Measurements from ENCODE around the gene ERVK3-1. TPM values are rescaled to one million over a fixed set of nuclear protein-coding genes. Genes with fewer than 3 reads are reported as not detected.

The ERVK3-1 gene
- total RNA-seq, 4 donors from 2014 or later: 27.1 to 38.2 (median 32.4) TPM

DNA sequence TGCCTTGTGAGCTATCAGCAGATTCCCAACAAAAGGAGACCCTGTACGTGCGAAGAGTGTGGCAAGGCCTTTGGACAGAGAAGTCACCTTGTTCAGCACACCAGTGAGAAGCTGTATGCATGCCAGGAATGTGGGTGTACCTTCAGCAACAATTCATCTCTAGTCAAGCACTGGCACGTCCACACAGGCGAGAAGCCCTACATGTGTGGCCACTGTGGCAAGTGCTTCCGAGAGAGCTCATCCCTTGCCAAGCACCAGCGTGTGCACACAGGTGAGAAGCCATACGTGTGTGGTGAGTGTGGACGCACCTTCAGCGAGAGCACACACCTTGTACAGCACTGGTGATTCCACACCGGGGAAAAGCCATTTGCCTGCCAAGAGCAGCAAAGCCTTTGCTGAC, 14.1 kb downstream of the ERVK3-1 start:
- Histone ChIP-seq H3K27ac (no peak overlapping the region), H3K4me1 (no peaks in the 10 kb centered on the region), H3K9me3 (no peaks in the 10 kb centered on the region), H3K4me3 (no peak overlapping the region), H3K36me3 (peaks cover 3 to 21% of the 10 kb centered on the region in 2 donors), H3K27me3 (no peaks in the 10 kb centered on the region)
- ATAC-seq (no peak), DNase-seq (no peak)
- TF ChIP-seq, protein P1, sequence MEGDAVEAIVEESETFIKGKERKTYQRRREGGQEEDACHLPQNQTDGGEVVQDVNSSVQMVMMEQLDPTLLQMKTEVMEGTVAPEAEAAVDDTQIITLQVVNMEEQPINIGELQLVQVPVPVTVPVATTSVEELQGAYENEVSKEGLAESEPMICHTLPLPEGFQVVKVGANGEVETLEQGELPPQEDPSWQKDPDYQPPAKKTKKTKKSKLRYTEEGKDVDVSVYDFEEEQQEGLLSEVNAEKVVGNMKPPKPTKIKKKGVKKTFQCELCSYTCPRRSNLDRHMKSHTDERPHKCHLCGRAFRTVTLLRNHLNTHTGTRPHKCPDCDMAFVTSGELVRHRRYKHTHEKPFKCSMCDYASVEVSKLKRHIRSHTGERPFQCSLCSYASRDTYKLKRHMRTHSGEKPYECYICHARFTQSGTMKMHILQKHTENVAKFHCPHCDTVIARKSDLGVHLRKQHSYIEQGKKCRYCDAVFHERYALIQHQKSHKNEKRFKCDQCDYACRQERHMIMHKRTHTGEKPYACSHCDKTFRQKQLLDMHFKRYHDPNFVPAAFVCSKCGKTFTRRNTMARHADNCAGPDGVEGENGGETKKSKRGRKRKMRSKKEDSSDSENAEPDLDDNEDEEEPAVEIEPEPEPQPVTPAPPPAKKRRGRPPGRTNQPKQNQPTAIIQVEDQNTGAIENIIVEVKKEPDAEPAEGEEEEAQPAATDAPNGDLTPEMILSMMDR (IDR thresholded peaks at IDR 0.05 in 4 of 5, conservative IDR thresholded peaks at IDR 0.05 in 1 of 5): no peak
- TF ChIP-seq POLR2A (IDR thresholded peaks at IDR 0.05): no peak
- in situ Hi-C loops (cut with MboI; ENCODE audit: low sequenced_read_pairs in 4 of 4) (no loop called here), intact Hi-C loops (cut with DNase I; ENCODE audit: low total_unique reads) (no loop called here)

DNA sequence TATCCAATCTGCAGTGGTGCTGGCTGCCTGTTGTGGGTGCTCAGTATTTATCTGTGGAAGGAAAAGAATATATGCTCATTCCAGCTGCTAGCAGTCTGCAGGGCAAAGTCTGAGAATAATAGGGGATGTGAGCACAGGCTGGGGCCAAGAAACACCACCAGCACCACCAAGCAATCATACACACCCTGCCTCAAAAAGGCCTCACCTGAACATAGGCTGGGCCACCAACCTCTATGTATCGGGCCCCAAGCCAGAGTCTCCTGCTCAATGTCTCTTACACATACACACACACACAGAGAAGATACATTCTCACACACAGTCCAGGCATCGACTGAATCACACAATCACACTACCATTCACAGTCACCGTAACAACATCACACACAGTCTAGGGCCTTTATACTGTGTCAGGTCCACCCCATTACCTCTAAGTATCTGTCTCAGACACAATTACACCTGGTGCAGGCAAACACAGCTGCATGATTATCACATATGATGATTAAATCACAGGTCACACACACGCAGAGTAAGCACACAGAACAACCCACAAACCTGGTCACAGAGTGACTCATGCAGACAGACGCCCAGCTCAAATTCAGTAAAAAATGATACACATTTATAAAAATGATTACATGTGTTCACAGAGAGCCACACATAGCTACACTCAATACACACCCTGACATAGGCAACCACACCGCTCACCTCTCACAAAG, 20.3 kb downstream of the ERVK3-1 start:
- in situ Hi-C loops (cut with MboI; ENCODE audit: low sequenced_read_pairs in 4 of 4): no loop called here
- DNase-seq (no peak), ATAC-seq (no peak)
- no peak overlapping the region for H3K27ac ChIP-seq
- H3K4me1 ChIP-seq: peaks cover 24 to 29% of the 10 kb centered on the region in 2 donors
- H3K4me3 ChIP-seq: peak overlapping the region in 3 of 4 donors; percentile 91 to 95 (median 92)
- H3K27me3 ChIP-seq: no peaks in the 10 kb centered on the region
- intact Hi-C loops (cut with DNase I; ENCODE audit: low total_unique reads): loop anchor here (1.0 to 10.0 kb wide), 4 partner anchors 37 to 798 kb away; partner anchors contain the start of genes ZNF324B, ZNF497, ZNF549 and ZNF606
- TF ChIP-seq, protein P1 (IDR thresholded peaks at IDR 0.05 in 4 of 5, conservative IDR thresholded peaks at IDR 0.05 in 1 of 5): no peak
- no peak for TF ChIP-seq POLR2A (IDR thresholded peaks at IDR 0.05)
- no peaks in the 10 kb centered on the region for H3K36me3 ChIP-seq
- H3K9me3 ChIP-seq: no peaks in the 10 kb centered on the region

DNA sequence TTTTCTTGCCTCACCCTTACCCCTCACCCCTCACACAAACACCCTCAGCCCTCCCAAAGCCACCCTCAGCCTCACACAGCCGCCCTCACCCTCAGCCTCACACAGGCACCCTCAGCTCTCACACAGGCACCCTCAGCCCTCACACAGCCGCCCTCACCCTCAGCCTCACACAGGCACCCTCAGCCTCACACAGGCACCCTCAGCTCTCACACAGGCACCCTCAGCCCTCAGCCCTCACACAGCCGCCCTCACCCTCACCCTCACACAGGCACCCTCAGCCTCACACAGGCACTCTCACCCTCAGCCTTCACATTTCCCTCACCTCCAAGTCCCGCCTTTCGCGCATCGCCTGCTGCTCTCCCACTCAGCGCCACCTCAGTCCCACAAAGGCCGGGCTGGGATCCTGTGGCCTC, 21.3 kb downstream of the ERVK3-1 start:
- in situ Hi-C loops (cut with MboI; ENCODE audit: low sequenced_read_pairs in 4 of 4): no loop called here
- Histone ChIP-seq H3K27me3 (no peaks in the 10 kb centered on the region), H3K4me1 (peaks cover 24 to 29% of the 10 kb centered on the region in 2 donors), H3K27ac (peak overlapping the region; percentile 94 to 99 (median 98)), H3K36me3 (no peaks in the 10 kb centered on the region), H3K4me3 (peak overlapping the region; percentile 91 to 96 (median 94)), H3K9me3 (no peaks in the 10 kb centered on the region)
- DNase-seq: no peak
- TF ChIP-seq, protein P1 (IDR thresholded peaks at IDR 0.05 in 4 of 5, conservative IDR thresholded peaks at IDR 0.05 in 1 of 5): no peak
- TF ChIP-seq POLR2A (IDR thresholded peaks at IDR 0.05): no peak
- peak; percentile 2 to 10 for ATAC-seq
- intact Hi-C loops (cut with DNase I; ENCODE audit: low total_unique reads): loop anchor here (1.0 to 10.0 kb wide), 4 partner anchors 36 to 799 kb away; partner anchors contain the start of genes ZNF324B, ZNF497, ZNF549 and ZNF606

DNA sequence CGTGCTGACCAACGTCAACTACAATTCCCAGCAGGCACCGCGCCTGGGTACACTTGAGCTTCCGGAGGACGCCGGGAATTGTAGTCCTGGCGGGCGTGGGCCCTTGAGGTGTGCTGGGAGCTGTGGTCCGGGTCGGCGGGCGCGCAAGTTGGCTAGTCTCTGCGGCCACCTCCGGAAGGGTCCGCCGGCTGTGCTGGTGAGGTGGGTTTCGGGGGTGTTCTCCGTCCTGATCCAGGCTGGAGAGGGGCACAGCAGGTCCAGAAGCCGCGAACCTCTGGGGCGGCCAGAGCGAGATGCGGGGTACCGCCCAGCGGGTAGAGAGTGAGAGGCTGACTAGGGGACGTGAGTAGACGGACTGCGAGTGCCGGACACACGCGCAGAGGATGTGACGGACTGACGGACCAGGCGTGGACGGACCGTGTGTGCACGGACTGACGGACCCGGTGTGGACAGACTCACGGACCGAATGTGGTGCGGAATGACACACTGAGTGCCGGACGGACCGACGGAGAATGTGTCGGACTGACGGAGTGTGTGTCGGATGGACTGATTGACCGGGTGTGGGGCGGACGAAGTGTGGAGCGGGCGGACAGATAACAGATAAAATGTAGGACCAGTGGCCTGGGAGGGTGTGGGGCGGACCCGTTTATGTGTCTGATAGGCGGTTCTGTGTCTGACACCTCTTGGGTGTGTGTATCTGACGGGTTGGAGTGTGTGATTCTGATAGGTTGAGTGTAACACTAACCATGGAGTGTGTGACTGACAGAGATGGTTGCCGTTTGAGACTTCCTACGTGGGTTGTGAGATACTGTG, 21.9 kb downstream of the ERVK3-1 start, which contains the start of gene ZSCAN22:
ZSCAN22 (plus strand) TSS at position 81 of the 813 bp plus-strand sequence. CDS start 7,809 bp downstream, outside the sequence.
- intact Hi-C loops (cut with DNase I; ENCODE audit: low total_unique reads): loop anchor here (1.0 to 10.0 kb wide), 7 partner anchors 22 to 800 kb away; partner anchors contain the start of genes ERVK3-1, ZNF132, ZNF324B and ZNF497
- Histone ChIP-seq H3K4me3 (peak within 1 kb of the TSS; percentile 91 to 96 (median 94)), H3K27ac (peak within 1 kb of the TSS; percentile 94 to 99 (median 98)), H3K4me1 (peaks cover 24 to 29% of the 10 kb centered on the region in 2 donors), H3K9me3 (no peaks in the 10 kb centered on the region), H3K27me3 (no peaks in the 10 kb centered on the region), H3K36me3 (no peaks in the 10 kb centered on the region)
- in situ Hi-C loops (cut with MboI; ENCODE audit: low sequenced_read_pairs in 4 of 4): no loop called here
- TF ChIP-seq, protein P1 (IDR thresholded peaks at IDR 0.05 in 4 of 5, conservative IDR thresholded peaks at IDR 0.05 in 1 of 5): no peak
- TF ChIP-seq POLR2A (IDR thresholded peaks at IDR 0.05): peak; percentile 79 to 81
- ATAC-seq (peak; percentile 98), DNase-seq (peak; percentile 95 to 96)
